ENCODE results near the gene SLC30A3.

DNA sequence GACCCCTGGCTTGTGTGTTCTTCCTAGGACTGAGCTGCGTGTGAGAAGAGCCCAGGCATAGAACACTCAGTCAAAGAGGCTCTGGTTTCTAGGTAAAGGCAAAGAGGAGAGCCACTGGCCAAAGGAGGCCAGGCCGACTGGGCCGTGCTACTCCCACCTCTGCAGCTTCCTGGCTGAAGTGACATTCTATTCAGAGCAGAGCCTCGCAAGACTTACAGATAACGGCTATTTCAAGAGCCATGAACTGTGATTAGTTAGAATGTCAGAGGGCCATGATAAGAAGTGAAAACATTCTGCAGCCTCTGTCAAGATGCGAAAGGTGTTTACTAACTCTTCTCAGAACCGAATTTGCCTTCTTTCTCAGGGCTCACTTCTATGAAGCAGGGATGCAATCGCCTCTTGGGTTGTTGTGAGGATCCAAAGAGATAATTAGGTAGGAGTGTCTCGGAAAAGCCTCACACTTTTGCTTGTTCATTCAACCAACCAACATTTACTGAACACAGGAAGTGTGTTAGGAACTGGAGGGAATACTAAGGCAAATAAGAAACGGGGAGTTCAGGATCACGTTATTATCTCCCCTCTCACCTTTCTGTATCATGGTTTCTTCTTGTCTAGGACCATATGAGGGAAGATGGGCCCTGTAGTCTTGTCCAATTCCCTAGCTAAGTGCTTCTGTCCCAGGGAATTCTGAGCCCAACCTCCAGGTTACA lies 8.9 kb upstream of the SLC30A3 start:
- TF ChIP-seq POLR2A (IDR thresholded peaks at IDR 0.05; ENCODE audit: extremely low read depth, insufficient read length) (no peak), MYC (IDR thresholded peaks at IDR 0.05; ENCODE audit: low read depth, low read length) (no peak)
- TF ChIP-seq, protein P1, sequence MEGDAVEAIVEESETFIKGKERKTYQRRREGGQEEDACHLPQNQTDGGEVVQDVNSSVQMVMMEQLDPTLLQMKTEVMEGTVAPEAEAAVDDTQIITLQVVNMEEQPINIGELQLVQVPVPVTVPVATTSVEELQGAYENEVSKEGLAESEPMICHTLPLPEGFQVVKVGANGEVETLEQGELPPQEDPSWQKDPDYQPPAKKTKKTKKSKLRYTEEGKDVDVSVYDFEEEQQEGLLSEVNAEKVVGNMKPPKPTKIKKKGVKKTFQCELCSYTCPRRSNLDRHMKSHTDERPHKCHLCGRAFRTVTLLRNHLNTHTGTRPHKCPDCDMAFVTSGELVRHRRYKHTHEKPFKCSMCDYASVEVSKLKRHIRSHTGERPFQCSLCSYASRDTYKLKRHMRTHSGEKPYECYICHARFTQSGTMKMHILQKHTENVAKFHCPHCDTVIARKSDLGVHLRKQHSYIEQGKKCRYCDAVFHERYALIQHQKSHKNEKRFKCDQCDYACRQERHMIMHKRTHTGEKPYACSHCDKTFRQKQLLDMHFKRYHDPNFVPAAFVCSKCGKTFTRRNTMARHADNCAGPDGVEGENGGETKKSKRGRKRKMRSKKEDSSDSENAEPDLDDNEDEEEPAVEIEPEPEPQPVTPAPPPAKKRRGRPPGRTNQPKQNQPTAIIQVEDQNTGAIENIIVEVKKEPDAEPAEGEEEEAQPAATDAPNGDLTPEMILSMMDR (IDR thresholded peaks at IDR 0.05; ENCODE audit: low read depth, low read length): no peak
- TF ChIP-seq, protein P2, sequence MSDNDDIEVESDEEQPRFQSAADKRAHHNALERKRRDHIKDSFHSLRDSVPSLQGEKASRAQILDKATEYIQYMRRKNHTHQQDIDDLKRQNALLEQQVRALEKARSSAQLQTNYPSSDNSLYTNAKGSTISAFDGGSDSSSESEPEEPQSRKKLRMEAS (IDR thresholded peaks at IDR 0.05; ENCODE audit: low read depth, low read length): no peak

Data from NB4 (cell line).